ENCODE data around the gene ANKRD13B.
"Not testable (repeated sequence)": the region's sequence is repeated elsewhere in the genome, so short reads cannot be mapped to it uniquely, and the experiment has no call there.

Gene ANKRD13B

DNA sequence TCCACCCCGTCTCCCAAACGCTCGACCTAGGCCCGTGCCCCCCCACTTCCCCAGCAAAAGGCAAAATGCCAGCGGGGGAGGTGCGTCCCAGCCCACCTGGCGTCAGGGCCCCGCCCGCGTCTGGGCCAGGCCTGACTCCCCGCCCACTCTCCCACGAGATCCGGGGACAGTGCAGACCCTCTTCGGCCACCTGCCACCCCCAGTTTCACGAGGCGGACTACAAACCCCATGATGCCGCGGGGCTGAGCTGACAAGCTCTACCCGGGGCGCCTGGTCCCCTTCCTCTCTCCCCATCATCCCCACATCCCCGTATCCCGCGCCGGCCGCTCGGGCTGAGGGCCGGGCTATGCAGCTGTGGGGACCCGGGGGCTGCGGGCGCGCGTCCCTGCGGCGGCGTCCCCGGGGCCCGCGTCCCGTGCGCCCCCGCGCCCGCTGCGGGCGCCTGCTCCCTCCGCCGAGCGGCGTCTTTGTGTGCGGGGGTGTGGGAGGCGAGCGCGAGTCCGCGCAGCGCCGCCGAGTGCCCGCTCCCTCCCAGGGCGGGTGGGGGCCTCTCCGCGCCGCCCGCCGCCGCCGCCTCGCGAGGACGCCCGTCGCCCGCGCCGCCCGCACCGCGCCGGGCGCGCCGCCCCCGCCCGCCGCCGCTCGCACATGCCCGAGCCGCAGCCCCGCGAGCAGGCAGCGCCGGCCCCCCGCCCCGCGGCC is at the start of gene ANKRD13B:
Gene ANKRD13B (plus strand): TSS at position 283 of the 702 bp plus-strand sequence. CDS start 490 bp downstream, outside the sequence.
- peak; percentile 14 for DNase-seq

DNA sequence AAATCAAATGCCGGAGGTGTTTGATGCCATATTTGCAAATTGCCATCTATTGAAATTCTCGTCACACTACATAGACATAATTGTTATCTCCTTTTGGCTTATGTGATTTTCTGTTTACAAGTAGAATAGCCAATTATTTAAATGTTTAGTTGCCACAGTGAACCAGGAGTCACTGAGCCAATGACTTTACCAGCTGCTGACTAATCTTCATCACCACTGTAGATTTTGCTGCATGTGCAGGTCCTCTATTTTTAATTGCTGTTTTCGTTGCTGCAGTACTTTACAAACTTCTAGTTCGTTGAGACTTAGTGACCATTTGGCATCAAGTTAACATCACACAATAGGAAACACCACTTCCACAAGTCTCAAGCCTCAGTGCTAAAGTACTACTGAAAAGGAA is 48.9 kb upstream of the ANKRD13B start:
- no peak for DNase-seq

DNA sequence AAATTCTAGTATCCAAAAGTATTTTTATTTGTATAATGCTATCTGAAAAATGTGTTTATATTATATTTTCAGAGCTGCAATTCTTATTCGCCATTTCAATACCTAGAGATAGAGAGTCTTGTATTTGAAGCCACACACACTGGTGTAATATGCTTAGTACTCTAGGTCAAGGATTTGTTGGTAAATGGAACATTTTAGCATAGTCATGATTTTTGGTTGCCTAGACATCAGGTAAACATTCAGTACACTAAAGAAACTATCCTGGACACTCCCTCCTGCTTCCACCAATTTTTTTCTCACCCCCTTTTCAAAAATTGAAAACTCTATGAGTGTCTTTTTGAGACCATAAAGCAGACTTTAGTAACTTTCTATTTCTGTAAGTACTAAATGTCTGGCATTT is 46.8 kb upstream of the ANKRD13B start:
- DNase-seq, result no peak

DNA sequence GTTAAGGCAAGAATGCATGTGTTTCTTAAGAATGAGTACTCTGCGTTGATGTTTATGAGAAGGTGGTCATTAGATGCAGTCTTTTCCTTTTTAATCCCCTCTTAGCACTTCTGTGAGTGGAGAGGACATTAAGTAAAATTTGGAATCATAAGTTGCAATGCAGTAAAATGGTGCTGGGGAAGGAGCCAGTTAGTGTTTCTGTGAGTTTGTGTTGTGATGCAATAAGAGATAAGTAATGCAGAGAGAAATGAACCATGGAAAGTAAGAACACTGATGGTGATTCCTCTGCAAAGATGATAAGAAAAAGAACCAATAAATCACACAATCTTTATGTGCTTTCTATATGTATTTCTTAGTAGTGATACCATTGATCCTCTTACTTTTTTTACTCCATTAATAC is 46.1 kb upstream of the ANKRD13B start:
- DNase-seq, result no peak

GRCh38 chr17:29549177-29549923 is 43.6 kb upstream of the ANKRD13B start:
- DNase-seq, result no peak

GRCh38 chr17:29555840-29556239 is 37.1 kb upstream of the ANKRD13B start:
- no peak for DNase-seq

GRCh38 chr17:29557085-29557738 is 35.7 kb upstream of the ANKRD13B start:
- DNase-seq, result no peak

GRCh38 chr17:29557739-29558116 is 35.2 kb upstream of the ANKRD13B start:
- no peak for DNase-seq

- not testable (repeated sequence) for DNase-seq
Observed at GRCh38 chr17:29558139-29558538, 34.8 kb upstream of the ANKRD13B start.

GRCh38 chr17:29559640-29560039 is 33.3 kb upstream of the ANKRD13B start:
- no peak for DNase-seq

DNA sequence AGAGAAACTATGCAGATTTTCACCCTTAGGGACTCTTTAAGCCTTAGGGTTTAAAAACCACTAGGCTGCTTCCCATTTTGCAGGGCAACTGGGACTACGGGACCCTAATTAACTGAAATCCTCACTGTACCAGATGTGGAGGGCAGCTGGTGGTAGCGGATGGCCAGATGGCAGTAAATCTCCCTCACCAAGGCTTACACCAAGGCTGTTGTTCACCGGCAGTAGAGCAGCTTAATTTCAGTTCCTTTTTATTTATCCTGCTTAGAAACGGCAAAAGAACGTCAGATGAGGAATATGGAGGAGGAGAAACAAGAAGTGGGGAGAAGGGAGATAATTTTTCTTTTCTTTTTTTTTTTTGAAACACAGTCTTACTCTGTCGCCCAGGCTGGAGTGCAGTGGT is 32.6 kb upstream of the ANKRD13B start:
- DNase-seq, result no peak

DNA sequence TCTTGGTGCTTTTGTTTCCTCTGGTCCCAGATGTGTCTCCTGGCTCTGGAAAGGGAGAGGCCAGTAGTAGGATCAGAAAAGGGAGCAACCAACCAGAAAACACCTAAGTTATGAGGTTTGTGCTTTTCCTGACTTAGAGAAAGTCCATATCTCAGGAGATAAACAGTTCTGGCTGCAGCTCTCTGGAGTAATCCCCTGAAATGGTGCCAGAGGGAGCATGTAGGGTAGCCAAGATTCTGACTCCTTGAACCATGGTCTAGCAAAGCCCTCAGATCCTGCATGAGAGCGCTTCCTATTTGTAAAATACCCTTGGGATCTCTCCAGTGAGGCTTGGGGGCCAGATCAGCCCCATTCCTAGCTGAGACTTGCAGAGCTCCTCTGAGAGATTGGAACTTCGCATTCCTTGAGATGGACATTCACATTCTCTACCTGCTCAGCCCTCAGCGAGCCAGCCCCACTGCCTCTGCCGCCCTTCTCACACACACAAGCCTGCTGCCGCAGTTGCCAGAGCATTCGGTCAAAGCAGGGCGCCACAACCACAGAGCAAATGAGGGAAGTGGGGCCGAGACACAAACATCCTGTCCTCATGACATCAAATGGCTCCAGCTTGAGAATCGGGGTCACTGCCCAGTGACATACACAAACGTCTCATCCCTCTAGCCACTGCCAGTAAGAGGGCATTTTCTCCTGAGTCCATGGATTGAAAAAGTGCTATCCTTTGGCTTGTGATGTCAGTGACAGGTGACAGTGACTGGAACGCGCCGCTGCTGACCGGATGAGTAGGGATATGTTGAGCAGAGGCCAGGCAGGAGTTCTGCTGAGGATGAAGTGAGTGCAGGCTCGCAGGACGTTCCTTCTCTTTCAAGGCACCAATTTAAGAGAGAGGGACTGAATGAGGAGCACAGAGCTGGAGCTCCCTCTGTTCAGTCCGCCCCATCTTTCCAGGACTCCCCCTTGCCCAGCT is 31.1 kb upstream of the ANKRD13B start:
- no peak for DNase-seq

DNA sequence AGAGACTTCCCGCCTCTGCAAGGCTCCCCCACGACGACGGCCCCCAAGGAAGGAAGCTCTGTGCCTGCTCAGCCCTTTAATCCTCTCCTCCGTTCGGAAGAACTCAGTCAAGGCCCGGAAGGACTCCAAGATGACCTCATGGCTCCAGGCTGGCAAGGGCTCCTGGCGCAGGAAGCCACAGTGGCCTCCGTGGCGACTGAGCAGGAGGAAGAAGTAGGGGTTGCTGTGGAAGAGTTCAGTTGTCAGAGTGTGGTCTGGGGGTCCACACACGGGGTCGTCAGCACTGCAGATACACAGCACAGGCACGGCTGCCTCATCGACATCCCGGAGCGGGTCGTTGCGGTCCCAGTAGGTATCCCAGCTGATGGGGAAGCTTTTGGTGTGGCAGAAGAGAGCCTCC is 30.3 kb upstream of the ANKRD13B start:
- no peak for DNase-seq

- no peak for DNase-seq
Observed at GRCh38 chr17:29563816-29564215, 29.1 kb upstream of the ANKRD13B start.

- peak; percentile 87 for DNase-seq
Observed at GRCh38 chr17:29565643-29566472, 27.1 kb upstream of the ANKRD13B start.

DNA sequence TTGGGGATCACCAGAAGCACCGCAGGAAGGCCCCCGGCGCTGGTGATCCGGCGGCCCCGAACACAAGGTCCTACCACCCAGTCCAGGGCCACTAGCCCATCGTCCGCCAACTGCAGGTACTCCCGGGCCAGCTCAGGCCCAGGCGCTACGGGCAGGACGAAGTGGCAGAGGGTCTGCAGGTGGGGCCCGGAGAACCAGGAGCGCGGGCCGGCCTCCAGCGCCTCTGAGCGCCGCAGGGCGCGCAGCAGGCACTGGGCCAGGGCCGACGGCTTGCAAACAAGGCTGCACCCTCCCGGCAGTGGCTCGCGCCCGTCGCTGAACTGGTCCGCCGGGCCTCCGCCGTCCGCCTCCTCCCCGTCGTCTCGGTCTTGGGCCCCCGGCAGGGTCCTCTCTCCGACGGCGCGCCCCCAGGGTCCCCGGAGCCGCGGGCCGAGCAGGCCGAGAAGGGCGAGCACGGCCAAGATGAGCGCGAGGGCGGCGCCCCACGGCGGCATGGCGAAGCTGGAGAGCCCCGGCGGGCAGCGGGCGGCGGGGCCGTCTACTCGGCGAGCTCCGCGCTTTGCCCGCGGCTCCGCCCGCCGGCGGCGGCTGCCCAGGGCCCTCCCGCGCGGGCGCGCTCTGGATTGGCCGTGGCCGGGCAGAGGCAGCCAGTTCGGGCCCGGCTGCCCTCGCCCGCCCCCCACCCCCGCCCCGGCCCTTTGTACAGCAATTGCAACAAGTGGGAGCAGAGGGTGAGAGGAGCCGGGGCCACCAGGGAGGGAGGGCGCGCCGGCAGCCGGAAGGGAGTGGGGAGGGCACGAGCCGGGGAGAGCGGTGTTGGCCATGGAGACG is 26.2 kb upstream of the ANKRD13B start, which contains the start of gene ABHD15:
Gene ABHD15 (minus strand): TSS at position 565 of the 831 bp plus-strand sequence. CDS start 71 bp downstream, at position 494.
- DNase-seq, result peak; percentile 60

DNA sequence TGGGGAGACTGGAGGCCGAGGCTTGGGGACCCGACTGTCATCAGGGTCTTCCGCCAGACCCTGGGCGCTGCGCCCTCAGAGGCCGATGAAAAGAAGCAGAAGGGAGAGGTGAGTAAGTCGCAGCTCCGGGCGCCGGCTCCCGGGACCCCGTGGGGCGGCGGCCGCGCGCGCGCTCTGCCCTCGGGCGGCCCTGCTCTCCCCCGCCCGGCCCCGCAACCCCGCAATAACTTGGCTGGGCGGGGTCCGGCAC is 25.7 kb upstream of the ANKRD13B start:
- DNase-seq, result no peak

DNA sequence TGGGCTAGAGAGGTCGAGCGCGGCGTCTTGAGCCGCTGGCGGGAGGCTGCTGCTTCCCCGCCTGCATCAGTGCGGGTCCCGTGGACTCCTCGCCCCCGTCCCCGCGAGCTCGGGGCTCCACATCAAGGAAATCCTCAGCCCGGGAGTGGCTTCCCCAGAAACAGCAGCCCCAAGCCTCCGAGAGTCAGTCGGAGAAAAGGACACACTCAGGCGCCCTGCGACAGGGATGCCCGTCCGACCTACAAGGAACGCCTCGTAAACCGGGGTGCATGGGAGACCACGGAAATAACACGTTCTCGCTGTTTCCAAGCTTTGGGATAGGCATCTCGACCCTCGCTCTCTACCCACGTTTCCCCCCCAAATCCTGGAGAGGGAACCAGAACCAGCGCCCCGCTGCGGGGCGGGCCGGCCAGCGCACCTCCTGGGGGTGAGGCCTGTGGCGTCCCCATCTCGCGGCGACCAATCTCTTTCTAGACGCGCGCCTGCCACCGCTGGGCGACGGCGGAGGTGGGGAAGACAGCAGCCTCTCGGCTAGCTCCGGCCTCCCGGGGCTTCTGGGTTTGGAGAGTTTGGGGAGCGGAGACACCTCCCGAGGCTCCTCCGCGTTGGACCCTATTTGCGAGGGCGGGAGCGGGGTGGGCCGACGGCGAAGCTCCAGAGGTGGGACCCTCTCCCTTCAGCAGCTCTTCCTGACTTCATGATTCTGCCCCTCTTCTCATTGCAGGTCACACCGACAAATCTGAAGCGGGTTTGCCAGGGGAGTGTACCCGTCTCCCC is 25.2 kb upstream of the ANKRD13B start:
- peak; percentile 81 for DNase-seq

- peak; percentile 86 for DNase-seq
Observed at GRCh38 chr17:29568331-29569244, 24.3 kb upstream of the ANKRD13B start, which contains the start of gene TP53I13. TSS of gene TP53I13 (plus strand) at chr17:29568701. CDS start at chr17:29568759, 58 bp downstream.

All from NCI-H748 treated with DMSO at 0.1 percent for 48 hours (cell line).